Activated naive CD4-positive, alpha-beta T cell treated with anti-CD3 and anti-CD28 coated beads for 36 hours (primary cell): ENCODE results near the gene CRELD1. TPM values are rescaled to one million over a fixed set of nuclear protein-coding genes. Genes with fewer than 3 reads are reported as not detected.
A peak's percentile ranks its signal among the peaks of the same experiment; 100 is the strongest.

Source experiments
- CTCF ChIA-PET: fragments of 350-600 bp; sonication (Branson Sonifier 250); formaldehyde crosslinking; loops from one replicate; lab custom pipeline; 2021; ENCODE audit warnings: antibody characterized with exemption; lab: Charles Lee
- DNase-seq: peaks from one replicate; pipeline ENCODE4 v3.0.0-alpha.2; 2020
- H3K27ac Mint-ChIP-seq: one replicate; pipeline ENCODE4 v1.8.0; 2021; ENCODE audit warnings: mild to moderate bottlenecking, mixed read lengths
- H3K27me3 Mint-ChIP-seq: one replicate; pipeline ENCODE4 v1.8.0; 2021; ENCODE audit warnings: low read depth, mixed read lengths
- H3K36me3 Mint-ChIP-seq: one replicate; pipeline ENCODE4 v1.8.0; 2021; ENCODE audit warnings: low read depth, mixed read lengths
- H3K4me1 Mint-ChIP-seq: one replicate; pipeline ENCODE4 v1.8.0; 2021; ENCODE audit warnings: low read depth, mixed read lengths
- H3K4me3 Mint-ChIP-seq: one replicate; pipeline ENCODE4 v1.8.0; 2021; ENCODE audit warnings: mild to moderate bottlenecking, moderate library complexity, mixed read lengths
- H3K9me3 Mint-ChIP-seq: one replicate; pipeline ENCODE4 v1.8.0; 2021; ENCODE audit warnings: mixed read lengths
- intact Hi-C: fragments of 100-400 bp; cut with micrococcal nuclease; formaldehyde crosslinking; loops from one replicate; pipeline ENCODE4 v1.15.1; 2023
- total RNA-seq, 2 experiments: library from RNA; stranded (reverse); gene quantifications; one replicate each; pipeline ENCODE4 v1.2.3, GENCODE V29; 2021

Gene CRELD1
- total RNA-seq, 2 experiments from 2014 or later, result 15.7 to 19.9 TPM

- no peaks in the 10 kb centered on the region for H3K9me3 Mint-ChIP-seq
These were observed 17.5 kb downstream of the CRELD1 start for GRCh38 chr3:9951126-9951525.

GRCh38 chr3:9951598-9951961 is 17.9 kb downstream of the CRELD1 start:
- no peaks in the 10 kb centered on the region for H3K36me3 Mint-ChIP-seq
- intact Hi-C loops, result loop anchor here (1.0 to 5.0 kb wide), 6 partner anchors 18 to 369 kb away; partner anchors contain the start of genes ARPC4, CRELD1, FANCD2 and SEC13
- no peaks in the 10 kb centered on the region for H3K27me3 Mint-ChIP-seq
- H3K9me3 Mint-ChIP-seq, result no peaks in the 10 kb centered on the region
- H3K27ac Mint-ChIP-seq, result peak overlapping the region; percentile 86
- peak; percentile 58 for DNase-seq
- peak overlapping the region; percentile 81 for H3K4me3 Mint-ChIP-seq
- CTCF ChIA-PET, result interaction anchor here (0.8 to 2.9 kb wide), 7 partner anchors 9 to 225 kb away, joined by 3 to 14 read pairs (median 3); partner anchors contain the start of genes CRELD1 and RPUSD3
- H3K4me1 Mint-ChIP-seq, result peaks cover 15% of the 10 kb centered on the region

More at GRCh38 chr3:9951126-9951525, 17.5 kb downstream of the CRELD1 start:
- H3K4me1 Mint-ChIP-seq, result peaks cover 16% of the 10 kb centered on the region
- H3K36me3 Mint-ChIP-seq, result peaks cover 2% of the 10 kb centered on the region
- CTCF ChIA-PET, result interaction anchor here (0.9 to 2.9 kb wide), 5 partner anchors 9 to 30 kb away, joined by 3 to 14 read pairs (median 3); partner anchors contain the start of gene CRELD1
- peak overlapping the region; percentile 86 for H3K27ac Mint-ChIP-seq
- H3K27me3 Mint-ChIP-seq, result no peaks in the 10 kb centered on the region
- DNase-seq, result peak; percentile 84
- intact Hi-C loops, result loop anchor here (1.0 to 5.0 kb wide), 6 partner anchors 18 to 370 kb away; partner anchors contain the start of genes ARPC4, CRELD1, FANCD2 and SEC13
- peak overlapping the region; percentile 81 for H3K4me3 Mint-ChIP-seq

DNA sequence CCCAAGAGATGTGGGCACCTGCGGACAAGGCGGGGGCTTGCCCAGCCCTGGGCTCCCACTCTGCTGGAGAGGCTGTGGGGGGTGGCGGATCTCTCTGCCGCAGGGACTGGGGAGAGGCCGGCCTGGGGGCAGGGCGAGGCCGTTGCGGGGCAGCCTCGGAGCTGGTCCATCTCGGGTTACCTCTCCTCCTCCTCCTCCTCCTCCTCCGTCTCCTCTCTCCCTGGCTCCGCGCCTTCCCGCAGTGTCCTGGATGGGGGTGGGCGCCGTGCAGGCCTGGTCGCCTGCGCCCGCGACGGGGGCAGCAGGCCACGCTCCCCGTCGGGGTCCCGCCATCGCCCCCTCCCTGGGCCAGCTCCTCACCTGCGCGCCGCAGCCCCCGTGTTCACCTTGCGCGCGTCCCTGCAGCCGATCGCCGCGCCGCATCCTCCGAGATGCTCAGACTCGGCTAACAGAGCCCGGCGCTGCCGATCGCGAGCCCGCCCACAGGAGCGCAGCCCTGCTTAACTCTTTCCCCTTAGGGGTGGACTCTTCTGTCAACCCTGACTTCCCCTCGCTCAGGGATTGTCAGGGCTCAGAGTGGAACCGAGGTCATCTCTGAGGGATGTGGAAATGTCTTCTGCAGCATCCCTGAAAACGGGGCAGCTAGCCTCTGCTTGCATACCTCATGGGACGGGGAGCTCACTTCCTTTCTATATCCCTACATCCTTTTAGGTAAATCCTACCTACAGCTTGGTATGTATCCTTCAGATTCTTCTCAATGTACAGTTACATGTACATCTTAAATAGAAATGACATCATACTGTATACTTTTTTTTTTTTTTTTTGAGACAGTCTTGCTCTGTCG is 18.6 kb downstream of the CRELD1 start, which contains the start of gene PRRT3:
PRRT3 (minus strand) TSS at position 447 of the 844 bp plus-strand sequence. CDS start 2,293 bp downstream, outside the sequence.
- CTCF ChIA-PET, result interaction anchor here (0.5 to 2.9 kb wide), 7 partner anchors 10 to 225 kb away, joined by 3 to 14 read pairs (median 3); partner anchors contain the start of genes CRELD1 and RPUSD3
- DNase-seq, result peak; percentile 77
- H3K27ac Mint-ChIP-seq, result peak within 1 kb of the TSS; percentile 86
- no peaks in the 10 kb centered on the region for H3K9me3 Mint-ChIP-seq
- intact Hi-C loops, result loop anchor here (1.0 to 5.0 kb wide), 6 partner anchors 19 to 369 kb away; partner anchors contain the start of genes ARPC4, CRELD1, FANCD2 and SEC13
- peaks cover 16% of the 10 kb centered on the region for H3K4me1 Mint-ChIP-seq
- peak within 1 kb of the TSS; percentile 81 for H3K4me3 Mint-ChIP-seq
- H3K36me3 Mint-ChIP-seq, result no peaks in the 10 kb centered on the region
- H3K27me3 Mint-ChIP-seq, result no peaks in the 10 kb centered on the region

DNA sequence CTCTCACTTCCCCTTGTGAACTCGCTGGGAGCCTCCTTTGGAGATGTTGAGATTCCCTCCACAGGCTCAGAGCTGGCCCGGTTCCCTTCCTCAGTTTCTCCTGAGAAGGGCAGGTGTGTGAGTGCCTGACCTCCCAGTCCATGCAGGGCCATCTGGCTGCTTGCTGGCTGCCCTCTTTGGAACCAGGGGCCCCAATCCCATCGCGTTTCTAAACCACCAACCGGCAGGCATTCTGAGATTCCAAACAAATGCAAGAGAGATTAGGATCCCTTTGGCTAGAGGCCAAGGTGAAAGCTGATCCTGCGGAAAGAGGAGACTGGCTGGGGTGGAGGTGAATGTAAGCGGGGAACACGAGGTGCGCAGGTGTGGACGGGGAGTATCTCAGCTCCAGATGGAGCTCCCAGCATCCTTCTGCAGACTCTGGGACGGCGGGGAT is 21.5 kb downstream of the CRELD1 start:
- Mint-ChIP-seq H3K27ac (no peak overlapping the region), H3K36me3 (no peaks in the 10 kb centered on the region), H3K4me1 (peaks cover 15% of the 10 kb centered on the region), H3K4me3 (no peak overlapping the region), H3K27me3 (no peaks in the 10 kb centered on the region), H3K9me3 (no peaks in the 10 kb centered on the region)
- intact Hi-C loops, result no loop called here
- no peak for DNase-seq
- CTCF ChIA-PET, result interaction anchor here (1.3 kb wide), 1 partner anchor 9 kb away, joined by 9 read pairs; no protein-coding TSS in a partner anchor

GRCh38 chr3:9955611-9956352 is 22.1 kb downstream of the CRELD1 start:
- H3K9me3 Mint-ChIP-seq, result no peaks in the 10 kb centered on the region
- H3K36me3 Mint-ChIP-seq, result no peaks in the 10 kb centered on the region
- H3K27ac Mint-ChIP-seq, result no peak overlapping the region
- CTCF ChIA-PET, result interaction anchor here (1.3 kb wide), 1 partner anchor 9 kb away, joined by 9 read pairs; no protein-coding TSS in a partner anchor
- peaks cover 8% of the 10 kb centered on the region for H3K4me1 Mint-ChIP-seq
- H3K4me3 Mint-ChIP-seq, result no peak overlapping the region
- no peak for DNase-seq
- no peaks in the 10 kb centered on the region for H3K27me3 Mint-ChIP-seq
- intact Hi-C loops, result no loop called here

DNA sequence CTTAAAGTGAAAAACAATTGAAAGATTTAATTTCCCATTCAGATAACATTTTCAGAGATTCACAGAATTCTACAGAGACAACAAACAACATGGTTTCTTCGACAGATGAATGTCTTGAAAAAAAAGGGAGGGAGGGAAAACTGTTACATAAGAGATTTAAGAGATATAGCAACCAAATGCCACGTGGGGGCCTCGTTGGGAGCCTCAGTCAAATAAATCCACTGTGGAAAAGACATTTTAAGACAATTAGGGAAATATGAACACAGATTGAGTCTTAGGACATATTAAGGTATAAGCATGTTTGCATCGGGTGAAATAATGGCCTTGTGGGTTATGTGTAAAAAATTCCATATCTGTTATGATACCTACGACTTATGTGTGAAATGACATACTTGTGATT is 23.6 kb downstream of the CRELD1 start:
- no peaks in the 10 kb centered on the region for H3K27me3 Mint-ChIP-seq
- H3K27ac Mint-ChIP-seq, result no peak overlapping the region
- CTCF ChIA-PET, result no interaction called here
- H3K36me3 Mint-ChIP-seq, result peaks cover 2% of the 10 kb centered on the region
- intact Hi-C loops, result no loop called here
- DNase-seq, result no peak
- no peak overlapping the region for H3K4me3 Mint-ChIP-seq
- H3K4me1 Mint-ChIP-seq, result peaks cover 3% of the 10 kb centered on the region
- H3K9me3 Mint-ChIP-seq, result no peaks in the 10 kb centered on the region

GRCh38 chr3:9965200-9965875 is 31.7 kb downstream of the CRELD1 start:
- no peak for DNase-seq
- CTCF ChIA-PET, result interaction anchor here (0.6 to 1.5 kb wide), 2 partner anchors 33 to 43 kb away, joined by 3 read pairs; no protein-coding TSS in a partner anchor
- no peaks in the 10 kb centered on the region for H3K9me3 Mint-ChIP-seq
- no peak overlapping the region for H3K4me3 Mint-ChIP-seq
- intact Hi-C loops, result no loop called here
- H3K36me3 Mint-ChIP-seq, result peaks cover 17% of the 10 kb centered on the region
- H3K27me3 Mint-ChIP-seq, result no peaks in the 10 kb centered on the region
- H3K4me1 Mint-ChIP-seq, result no peaks in the 10 kb centered on the region
- no peak overlapping the region for H3K27ac Mint-ChIP-seq

GRCh38 chr3:9966841-9967240 is 33.2 kb downstream of the CRELD1 start:
- H3K27ac Mint-ChIP-seq, result no peak overlapping the region
- H3K36me3 Mint-ChIP-seq, result peaks cover 15% of the 10 kb centered on the region
- H3K9me3 Mint-ChIP-seq, result no peaks in the 10 kb centered on the region
- H3K4me3 Mint-ChIP-seq, result no peak overlapping the region
- no peaks in the 10 kb centered on the region for H3K27me3 Mint-ChIP-seq
- DNase-seq, result no peak
- CTCF ChIA-PET, result no interaction called here
- intact Hi-C loops, result no loop called here
- H3K4me1 Mint-ChIP-seq, result no peaks in the 10 kb centered on the region

DNA sequence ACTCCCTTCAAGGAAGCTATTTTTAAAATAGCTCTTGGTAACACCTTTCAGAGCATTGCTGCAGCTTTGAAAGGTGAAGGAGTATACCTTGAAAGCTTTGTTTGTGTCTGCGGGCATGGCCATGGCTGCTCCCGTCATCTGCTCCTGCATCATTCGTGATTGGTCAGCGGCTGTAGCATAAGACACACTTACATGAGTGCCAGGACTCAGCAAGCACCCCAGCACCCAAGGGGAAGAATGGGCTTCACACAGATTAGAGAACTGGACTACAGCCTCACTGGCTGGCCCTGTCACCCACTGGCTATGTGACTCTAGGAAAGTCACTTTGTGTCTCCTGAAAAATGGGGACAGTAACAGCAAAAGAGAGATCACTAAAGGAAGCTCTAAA is 36.0 kb downstream of the CRELD1 start:
- Mint-ChIP-seq H3K4me3 (no peak overlapping the region), H3K27ac (no peak overlapping the region), H3K36me3 (peaks cover 24% of the 10 kb centered on the region), H3K4me1 (no peaks in the 10 kb centered on the region), H3K9me3 (no peaks in the 10 kb centered on the region), H3K27me3 (no peaks in the 10 kb centered on the region)
- DNase-seq, result no peak
- intact Hi-C loops, result no loop called here
- CTCF ChIA-PET, result no interaction called here

- no peaks in the 10 kb centered on the region for H3K4me1 Mint-ChIP-seq
- intact Hi-C loops, result no loop called here
- CTCF ChIA-PET, result interaction anchor here (1.2 kb wide), 1 partner anchor 13 kb away, joined by 5 read pairs; no protein-coding TSS in a partner anchor
- no peaks in the 10 kb centered on the region for H3K9me3 Mint-ChIP-seq
- H3K36me3 Mint-ChIP-seq, result peaks cover 24% of the 10 kb centered on the region
- no peaks in the 10 kb centered on the region for H3K27me3 Mint-ChIP-seq
- DNase-seq, result no peak
- H3K4me3 Mint-ChIP-seq, result no peak overlapping the region
- no peak overlapping the region for H3K27ac Mint-ChIP-seq
These were observed 36.5 kb downstream of the CRELD1 start for GRCh38 chr3:9970020-9970652.
